ENCODE measurements around the gene AGGF1. TPM values are rescaled to one million over a fixed set of nuclear protein-coding genes. Genes with fewer than 3 reads are reported as not detected.

Gene AGGF1
- total and polyA plus RNA-seq, 10 donors, result 8.2 to 33.6 (median 25.9) TPM

DNA sequence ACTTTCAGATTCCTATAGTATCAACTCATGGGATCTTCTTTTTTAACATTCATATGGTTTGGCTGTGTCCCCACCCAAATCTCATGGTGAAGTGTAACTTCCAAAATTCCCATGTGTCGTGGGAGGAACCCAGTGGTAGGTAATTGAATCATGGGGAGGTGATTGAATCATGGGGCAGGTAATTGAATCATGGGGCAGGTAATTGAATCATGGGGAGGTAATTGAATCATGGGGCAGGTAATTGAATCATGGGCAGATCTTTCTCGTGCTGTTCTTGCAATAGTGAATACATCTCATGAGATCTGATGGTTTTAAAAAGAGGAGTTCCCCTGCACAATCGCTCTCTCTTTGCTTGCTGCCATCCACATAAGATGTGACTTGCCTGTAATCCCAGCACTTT lies 21.8 kb upstream of the AGGF1 start:
- Histone ChIP-seq H3K4me1 (no peaks in the 10 kb centered on the region), H3K9me3 (no peaks in the 10 kb centered on the region), H3K36me3 (no peaks in the 10 kb centered on the region), H3K27ac (no peak overlapping the region), H3K4me3 (no peak overlapping the region), H3K27me3 (replicated peaks in 1 of 7) (no peaks in the 10 kb centered on the region)
- no peak for DNase-seq
- 52 to 73% (median 58%) methylated on average over 3 of the region's 3 CpGs for WGBS, 5 donors
- no peak for TF ChIP-seq POLR2AphosphoS5 (IDR thresholded peaks at IDR 0.05)
- TF ChIP-seq, protein P1, sequence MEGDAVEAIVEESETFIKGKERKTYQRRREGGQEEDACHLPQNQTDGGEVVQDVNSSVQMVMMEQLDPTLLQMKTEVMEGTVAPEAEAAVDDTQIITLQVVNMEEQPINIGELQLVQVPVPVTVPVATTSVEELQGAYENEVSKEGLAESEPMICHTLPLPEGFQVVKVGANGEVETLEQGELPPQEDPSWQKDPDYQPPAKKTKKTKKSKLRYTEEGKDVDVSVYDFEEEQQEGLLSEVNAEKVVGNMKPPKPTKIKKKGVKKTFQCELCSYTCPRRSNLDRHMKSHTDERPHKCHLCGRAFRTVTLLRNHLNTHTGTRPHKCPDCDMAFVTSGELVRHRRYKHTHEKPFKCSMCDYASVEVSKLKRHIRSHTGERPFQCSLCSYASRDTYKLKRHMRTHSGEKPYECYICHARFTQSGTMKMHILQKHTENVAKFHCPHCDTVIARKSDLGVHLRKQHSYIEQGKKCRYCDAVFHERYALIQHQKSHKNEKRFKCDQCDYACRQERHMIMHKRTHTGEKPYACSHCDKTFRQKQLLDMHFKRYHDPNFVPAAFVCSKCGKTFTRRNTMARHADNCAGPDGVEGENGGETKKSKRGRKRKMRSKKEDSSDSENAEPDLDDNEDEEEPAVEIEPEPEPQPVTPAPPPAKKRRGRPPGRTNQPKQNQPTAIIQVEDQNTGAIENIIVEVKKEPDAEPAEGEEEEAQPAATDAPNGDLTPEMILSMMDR (IDR thresholded peaks at IDR 0.05 in 8 of 11, conservative IDR thresholded peaks at IDR 0.05 in 3 of 11), result no peak
- TF ChIP-seq POLR2A (IDR thresholded peaks at IDR 0.05), result no peak
- intact Hi-C loops (cut with DNase I; ENCODE audit: low total_unique reads), result no loop called here

DNA sequence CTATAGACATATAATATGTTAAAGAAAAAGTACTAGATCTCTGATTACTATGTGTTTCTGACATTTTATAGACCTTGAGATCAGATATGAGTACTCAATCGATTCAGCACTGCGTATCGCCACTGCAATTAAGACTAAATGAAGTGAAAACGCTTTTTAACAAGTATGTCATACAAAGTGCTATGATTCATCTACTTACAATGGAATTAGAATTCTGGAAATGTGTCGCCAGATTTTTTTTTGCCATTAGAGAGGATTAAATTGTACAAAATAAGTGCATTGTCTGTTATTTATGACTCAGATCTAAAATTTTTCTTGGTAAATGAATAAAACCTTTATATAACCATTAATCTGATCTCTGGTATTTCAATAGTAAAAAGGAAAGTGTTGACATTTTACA lies 20.0 kb upstream of the AGGF1 start:
- intact Hi-C loops (cut with DNase I; ENCODE audit: low total_unique reads), result no loop called here
- no peak for TF ChIP-seq POLR2AphosphoS5 (IDR thresholded peaks at IDR 0.05)
- TF ChIP-seq, protein P1 (IDR thresholded peaks at IDR 0.05 in 8 of 11, conservative IDR thresholded peaks at IDR 0.05 in 3 of 11), result no peak
- no peak for TF ChIP-seq POLR2A (IDR thresholded peaks at IDR 0.05)
- no peak overlapping the region for H3K4me3 ChIP-seq
- H3K36me3 ChIP-seq, result no peaks in the 10 kb centered on the region
- DNase-seq, result no peak
- H3K27ac ChIP-seq, result no peak overlapping the region
- no peaks in the 10 kb centered on the region for H3K4me1 ChIP-seq
- H3K9me3 ChIP-seq, result no peaks in the 10 kb centered on the region
- no peaks in the 10 kb centered on the region for H3K27me3 ChIP-seq (replicated peaks in 1 of 7)
- WGBS, 5 donors, result 87 to 97% (median 95%) methylated on average over 5 of the region's 5 CpGs

DNA sequence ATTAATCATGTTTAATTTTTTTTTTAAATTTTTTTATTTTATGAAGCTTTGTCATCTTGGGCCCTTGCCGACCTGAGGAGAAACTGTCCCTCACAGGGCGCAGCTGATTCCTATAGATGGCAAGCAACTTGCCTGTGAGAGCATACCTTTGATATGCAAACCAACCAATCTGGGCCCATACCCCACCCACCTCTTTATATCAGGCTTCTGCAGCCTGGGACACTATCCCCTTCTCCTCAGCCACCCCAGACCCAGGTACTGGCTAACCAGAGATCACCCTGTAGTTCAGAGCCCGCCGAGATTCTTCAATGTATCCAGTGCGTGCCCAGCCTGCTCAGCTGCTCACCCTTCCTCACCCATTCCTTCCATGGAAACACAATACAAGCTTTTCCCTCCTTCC lies 18.7 kb upstream of the AGGF1 start:
- DNase-seq, result no peak

DNA sequence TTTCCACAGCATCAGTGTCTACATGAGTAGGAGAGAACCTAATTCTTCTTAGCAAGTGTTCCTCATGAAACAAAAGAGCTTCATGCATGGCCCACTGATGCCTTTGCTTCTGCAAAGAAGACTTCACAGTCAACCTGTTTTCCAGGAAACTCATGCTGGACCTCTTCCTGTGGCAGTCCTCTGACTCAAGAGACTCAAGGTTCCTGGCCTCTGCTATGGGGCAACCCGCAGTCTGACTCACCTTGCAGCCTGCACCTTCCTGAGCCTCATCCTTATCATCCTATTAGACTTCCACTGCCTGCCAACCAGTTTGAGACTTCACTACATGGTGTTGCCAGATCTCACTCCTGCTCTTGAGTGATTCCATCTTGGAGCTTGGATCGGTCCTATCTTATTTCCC lies 17.6 kb upstream of the AGGF1 start:
- WGBS, 5 donors, result 77 to 88% (median 84%) methylated on average over 2 of the region's 2 CpGs
- DNase-seq, result no peak
- Histone ChIP-seq H3K36me3 (no peaks in the 10 kb centered on the region), H3K9me3 (no peaks in the 10 kb centered on the region), H3K27me3 (replicated peaks in 1 of 7) (no peaks in the 10 kb centered on the region), H3K27ac (no peak overlapping the region), H3K4me1 (no peaks in the 10 kb centered on the region), H3K4me3 (no peak overlapping the region)
- TF ChIP-seq POLR2A (IDR thresholded peaks at IDR 0.05) (no peak), POLR2AphosphoS5 (IDR thresholded peaks at IDR 0.05) (no peak)
- TF ChIP-seq, protein P1 (IDR thresholded peaks at IDR 0.05 in 8 of 11, conservative IDR thresholded peaks at IDR 0.05 in 3 of 11), result no peak
- intact Hi-C loops (cut with DNase I; ENCODE audit: low total_unique reads), result no loop called here

More for the DNA sequence above, 18.7 kb upstream of the AGGF1 start:
- intact Hi-C loops (cut with DNase I; ENCODE audit: low total_unique reads), result no loop called here
- Histone ChIP-seq H3K27me3 (replicated peaks in 1 of 7) (no peaks in the 10 kb centered on the region), H3K36me3 (no peaks in the 10 kb centered on the region), H3K4me3 (no peak overlapping the region), H3K4me1 (no peaks in the 10 kb centered on the region), H3K9me3 (no peaks in the 10 kb centered on the region), H3K27ac (no peak overlapping the region)
- no peak for TF ChIP-seq POLR2AphosphoS5 (IDR thresholded peaks at IDR 0.05)
- TF ChIP-seq, protein P1 (IDR thresholded peaks at IDR 0.05 in 8 of 11, conservative IDR thresholded peaks at IDR 0.05 in 3 of 11), result no peak
- no peak for TF ChIP-seq POLR2A (IDR thresholded peaks at IDR 0.05)
- 89 to 96% (median 91%) methylated on average over 5 of the region's 5 CpGs for WGBS, 5 donors
